Fibroblast of the aortic adventitia (primary cell): Measurements from ENCODE around the gene UNC5C. TPM values are rescaled to one million over a fixed set of nuclear protein-coding genes. Genes with fewer than 3 reads are reported as not detected.

Experiments used
- DNase-seq: peaks from one replicate; pipeline ENCODE4 v3.0.0-alpha.2; 2010; ENCODE audit warnings: low read depth
- H3K4me3 ChIP-seq: 2 replicates; pipeline ENCODE4 v1.5.1; 2011; ENCODE audit warnings: low read depth, mild to moderate bottlenecking, control low read depth, low read length, moderate library complexity
- CTCF ChIP-seq: IDR thresholded peaks from 2 replicates; pipeline ENCODE4 v1.5.1; 2011; ENCODE audit warnings: mild to moderate bottlenecking, low read length, control low read depth, inconsistent platforms; ENCODE audit not compliant: insufficient read depth
- total RNA-seq: library from RNA; depleted of rRNA; stranded (reverse); fragments of >200 nt; gene quantifications from 2 replicates; pipeline ENCODE4 v1.2.3, GENCODE V29; 2012; ENCODE audit warnings: low replicate concordance

Gene UNC5C
- total RNA-seq, 1 donor = 2.2 TPM

GRCh38 chr4:95394752-95395306, 153.9 kb downstream of the UNC5C start:
- no peak for TF ChIP-seq CTCF
- no peak for DNase-seq
- no peak overlapping the region for H3K4me3 ChIP-seq

DNA sequence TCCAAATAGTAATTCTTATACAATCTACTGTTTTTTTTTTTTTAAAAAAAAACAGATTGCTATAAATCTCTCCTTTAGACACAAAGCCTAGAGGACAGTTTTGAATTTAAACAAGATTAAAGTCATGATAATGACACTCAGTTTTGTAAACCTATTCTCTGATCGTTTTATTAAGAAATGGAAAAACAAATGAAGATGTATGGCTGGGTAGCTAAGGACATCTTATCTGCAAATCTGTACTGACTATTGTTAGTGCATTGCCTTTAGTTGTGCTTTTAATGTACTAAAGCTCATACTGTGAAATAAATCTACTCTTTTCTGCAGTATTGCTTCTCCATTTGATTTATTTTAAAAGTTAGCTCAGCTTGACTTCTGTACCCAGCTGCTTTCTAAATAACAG, 155.0 kb downstream of the UNC5C start:
- H3K4me3 ChIP-seq = no peak overlapping the region
- TF ChIP-seq CTCF = no peak
- no peak for DNase-seq

DNA sequence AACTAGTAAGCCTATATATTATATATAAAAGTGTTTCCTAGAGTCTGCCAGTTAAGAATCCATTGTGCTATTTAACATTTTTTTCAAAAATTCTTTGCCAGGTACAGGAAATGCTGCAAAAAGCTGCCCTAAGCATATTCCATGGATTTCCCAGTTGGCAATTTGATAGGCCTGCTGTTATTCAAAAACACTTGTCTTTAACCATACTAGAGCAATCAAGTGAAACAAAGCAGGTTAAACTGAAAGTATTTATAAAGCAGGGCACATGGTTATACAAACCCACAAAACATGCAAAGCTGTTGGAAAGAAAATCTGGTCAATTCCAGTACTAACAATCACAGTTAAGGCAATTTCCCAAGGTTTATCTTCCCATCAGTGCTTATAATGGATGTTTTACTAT, 159.9 kb downstream of the UNC5C start:
- no peak for DNase-seq
- TF ChIP-seq CTCF = no peak
- H3K4me3 ChIP-seq = no peak overlapping the region

GRCh38 chr4:95387719-95388118, 161.1 kb downstream of the UNC5C start:
- no peak for TF ChIP-seq CTCF
- DNase-seq = no peak
- H3K4me3 ChIP-seq = no peak overlapping the region

DNA sequence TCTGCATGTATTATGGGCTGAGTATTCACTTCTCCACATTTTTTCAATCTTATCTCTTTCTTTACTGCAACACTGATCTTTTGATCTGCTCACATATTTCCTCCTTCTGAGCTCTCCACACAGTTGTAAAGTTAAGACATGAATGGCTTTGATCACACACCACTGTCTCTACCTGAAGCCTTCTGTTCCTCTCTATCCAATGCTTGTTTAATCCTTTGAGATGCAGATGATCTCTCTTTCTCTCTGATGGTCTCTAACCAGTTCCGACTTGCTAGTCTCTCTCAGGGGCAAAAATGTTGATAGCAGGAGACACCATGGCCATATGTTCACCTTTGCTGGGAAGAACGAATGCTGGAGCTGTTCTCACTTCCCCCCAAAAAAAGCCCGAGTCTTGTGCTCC, 162.4 kb downstream of the UNC5C start:
- H3K4me3 ChIP-seq = no peak overlapping the region
- no peak for DNase-seq
- TF ChIP-seq CTCF = no peak

DNA sequence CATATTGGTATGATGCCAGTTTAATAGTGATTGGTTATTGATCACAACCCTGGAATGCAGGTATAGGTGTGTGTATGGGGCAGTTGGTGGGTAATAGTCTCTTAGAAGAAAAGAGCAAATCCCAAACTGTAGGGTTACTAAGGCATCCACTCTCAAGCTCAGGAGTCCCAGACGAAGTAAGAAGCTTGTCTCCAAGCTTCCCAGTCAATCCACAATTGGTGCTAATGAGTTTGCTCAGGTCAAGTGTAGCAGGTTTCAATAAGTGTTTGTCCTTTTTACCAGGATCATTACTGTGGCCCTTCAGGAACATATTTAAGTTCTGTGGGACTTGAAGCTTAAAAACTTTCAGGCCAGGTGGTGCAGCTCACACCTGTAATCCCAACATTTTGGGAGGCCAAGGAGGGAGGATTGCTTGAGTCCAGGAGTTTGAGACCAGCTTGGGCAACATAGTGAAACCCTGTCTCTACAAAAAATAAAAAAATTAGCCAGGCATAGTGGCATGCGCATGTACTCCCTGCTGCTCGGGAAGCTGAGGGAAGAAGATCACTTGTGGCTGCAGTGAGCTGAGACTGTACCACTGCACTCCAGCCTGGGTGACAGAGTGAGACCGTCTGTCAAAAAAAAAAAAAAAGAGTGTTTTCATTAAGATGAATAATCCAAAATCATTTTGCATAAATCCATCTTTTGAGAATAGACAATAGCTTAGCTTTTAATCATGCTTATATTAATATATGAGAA, 166.8 kb downstream of the UNC5C start:
- DNase-seq = no peak
- no peak for TF ChIP-seq CTCF
- no peak overlapping the region for H3K4me3 ChIP-seq

- TF ChIP-seq CTCF = no peak
- H3K4me3 ChIP-seq = no peak overlapping the region
- no peak for DNase-seq
These were observed 169.1 kb downstream of the UNC5C start for GRCh38 chr4:95379633-95380032.
